AG04449 (cell line): ENCODE measurements around the gene ZNF182.
"Not testable (repeated sequence)": the region's sequence is repeated elsewhere in the genome, so short reads cannot be mapped to it uniquely, and the experiment has no call there.

Experiments
- CTCF ChIA-PET: fragments of 350-600 bp; formaldehyde crosslinking; extraction: SDS; loops from one replicate; lab custom pipeline; 2021; ENCODE audit warnings: antibody characterized with exemption; lab: Yijun Ruan, JAX
- POLR2A ChIA-PET: fragments of 400-600, 350-600 bp; formaldehyde crosslinking; extraction: SDS; loops from one replicate; lab custom pipeline; 2020; ENCODE audit warnings: antibody characterized with exemption, inconsistent platforms; lab: Yijun Ruan, JAX
- DNase-seq: peaks from one replicate; pipeline ENCODE4 v3.0.0-alpha.2; 2010; ENCODE audit warnings: low read depth, low spot score
- H3K4me3 ChIP-seq: 2 replicates; pipeline ENCODE4 v1.5.1; 2011; ENCODE audit warnings: low read depth, mild to moderate bottlenecking, control low read depth, low read length
- TF ChIP-seq, protein P1 (sequence below): IDR thresholded peaks from one replicate; pipeline ENCODE4 v1.5.1; 2011; ENCODE audit warnings: mild to moderate bottlenecking, moderate library complexity, low read length, control low read depth, inconsistent platforms; ENCODE audit not compliant: insufficient read depth; ENCODE audit errors: missing control alignments

Gene ZNF182

DNA sequence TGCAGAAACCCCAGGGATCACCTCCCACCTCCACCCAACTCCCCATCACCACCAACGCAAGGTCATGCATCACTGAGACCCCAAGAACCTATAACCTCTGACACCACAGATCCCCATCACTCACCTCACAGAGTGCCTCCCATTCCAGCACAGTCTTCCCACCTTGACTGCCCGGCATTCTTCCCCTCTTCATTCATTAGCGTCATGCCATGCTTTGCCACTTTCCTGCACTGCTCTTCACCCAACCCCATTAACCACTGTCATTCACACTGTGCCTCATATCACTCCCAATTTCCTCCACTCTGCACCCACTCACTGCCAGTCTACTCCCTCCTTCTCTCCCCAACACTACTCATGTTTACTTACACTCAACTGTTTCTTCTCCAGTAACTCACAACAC, 30.6 kb downstream of the ZNF182 start:
- CTCF ChIA-PET, result no interaction called here
- TF ChIP-seq, protein P1, sequence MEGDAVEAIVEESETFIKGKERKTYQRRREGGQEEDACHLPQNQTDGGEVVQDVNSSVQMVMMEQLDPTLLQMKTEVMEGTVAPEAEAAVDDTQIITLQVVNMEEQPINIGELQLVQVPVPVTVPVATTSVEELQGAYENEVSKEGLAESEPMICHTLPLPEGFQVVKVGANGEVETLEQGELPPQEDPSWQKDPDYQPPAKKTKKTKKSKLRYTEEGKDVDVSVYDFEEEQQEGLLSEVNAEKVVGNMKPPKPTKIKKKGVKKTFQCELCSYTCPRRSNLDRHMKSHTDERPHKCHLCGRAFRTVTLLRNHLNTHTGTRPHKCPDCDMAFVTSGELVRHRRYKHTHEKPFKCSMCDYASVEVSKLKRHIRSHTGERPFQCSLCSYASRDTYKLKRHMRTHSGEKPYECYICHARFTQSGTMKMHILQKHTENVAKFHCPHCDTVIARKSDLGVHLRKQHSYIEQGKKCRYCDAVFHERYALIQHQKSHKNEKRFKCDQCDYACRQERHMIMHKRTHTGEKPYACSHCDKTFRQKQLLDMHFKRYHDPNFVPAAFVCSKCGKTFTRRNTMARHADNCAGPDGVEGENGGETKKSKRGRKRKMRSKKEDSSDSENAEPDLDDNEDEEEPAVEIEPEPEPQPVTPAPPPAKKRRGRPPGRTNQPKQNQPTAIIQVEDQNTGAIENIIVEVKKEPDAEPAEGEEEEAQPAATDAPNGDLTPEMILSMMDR, result no peak
- DNase-seq, result no peak
- no peak overlapping the region for H3K4me3 ChIP-seq
- POLR2A ChIA-PET, result no interaction called here

DNA sequence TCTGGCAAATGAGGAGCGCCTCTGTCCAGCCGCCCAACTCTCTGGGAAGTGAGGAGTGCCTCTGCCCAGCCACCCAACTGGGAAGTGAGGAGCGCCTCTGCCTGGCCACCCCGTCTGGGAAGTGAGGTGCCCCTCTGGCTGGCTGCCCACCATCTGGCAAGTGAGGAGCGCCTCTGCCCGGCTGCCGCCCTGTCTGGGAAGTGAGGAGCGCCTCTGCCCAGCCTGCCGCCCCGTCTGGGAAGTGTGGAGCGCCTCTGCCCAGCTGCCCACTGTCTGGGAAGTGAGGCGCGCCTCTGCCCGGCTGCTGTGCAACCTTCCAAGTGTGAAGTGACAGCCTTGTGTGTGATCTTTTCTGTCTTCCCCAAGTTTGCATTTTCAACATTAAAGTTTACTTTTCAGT, 38.3 kb downstream of the ZNF182 start:
- DNase-seq, H3K4me3 ChIP-seq, POLR2A ChIA-PET, CTCF ChIA-PET: not testable (repeated sequence)

DNA sequence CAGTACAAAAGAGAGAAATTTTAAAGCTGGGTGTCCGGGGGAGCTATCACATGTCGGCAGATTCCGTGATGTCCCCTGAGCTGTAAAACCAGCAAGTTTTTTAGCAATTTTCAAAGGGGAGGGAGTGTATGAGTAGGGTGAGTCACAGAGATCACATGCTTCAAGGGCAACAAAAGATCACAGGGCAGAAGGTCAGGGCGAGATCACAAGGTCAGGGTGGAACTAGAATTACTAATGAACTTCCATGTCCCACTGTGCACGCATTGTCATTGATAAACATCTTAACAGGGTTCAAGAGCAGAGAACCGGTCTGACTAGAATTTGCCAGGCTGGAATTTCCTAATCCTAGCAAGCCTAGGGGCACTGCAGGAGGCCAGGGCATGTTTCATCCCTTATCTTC, 42.0 kb downstream of the ZNF182 start:
- CTCF ChIA-PET, POLR2A ChIA-PET, DNase-seq, H3K4me3 ChIP-seq: not testable (repeated sequence)

- TF ChIP-seq, protein P1, result no peak
- no peak overlapping the region for H3K4me3 ChIP-seq
- ChIA-PET POLR2A (no interaction called here), CTCF (interaction anchor here (1.5 kb wide), 1 partner anchor 66 kb away, joined by 5 read pairs; no protein-coding TSS in a partner anchor)
- no peak for DNase-seq
These were observed 43.4 kb downstream of the ZNF182 start for GRCh38 chrX:47960406-47960805.

DNA sequence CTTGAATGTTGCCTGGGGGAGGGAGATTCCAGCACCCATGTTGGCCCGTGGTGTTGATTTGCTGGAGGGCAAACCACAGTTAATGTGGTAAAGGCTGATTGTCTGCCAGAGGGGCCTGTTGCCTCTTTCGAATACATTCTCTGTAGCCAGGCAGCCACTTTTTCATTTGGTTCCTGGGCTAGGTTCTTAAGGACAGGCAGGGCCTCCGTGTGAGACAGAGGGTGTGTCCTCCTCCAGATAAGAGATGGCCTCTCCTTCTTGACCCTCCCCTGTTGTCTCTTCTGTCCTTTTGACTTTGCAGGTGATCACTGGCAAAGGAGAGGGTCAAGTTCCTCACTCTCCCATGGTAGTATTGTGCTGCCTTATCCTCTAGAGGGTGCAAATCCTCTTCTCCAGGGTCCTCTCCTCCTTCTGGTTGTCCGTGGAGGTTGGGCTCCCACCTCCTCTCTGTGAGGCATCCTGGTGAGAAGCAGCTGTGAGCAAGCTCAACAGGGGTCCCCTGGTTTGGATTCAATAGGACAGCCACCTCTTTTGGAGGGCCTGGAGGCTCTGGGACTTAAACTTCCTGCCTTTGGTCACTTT, 44.9 kb downstream of the ZNF182 start:
- DNase-seq, result no peak
- no peak overlapping the region for H3K4me3 ChIP-seq
- POLR2A ChIA-PET, result no interaction called here
- CTCF ChIA-PET, result interaction anchor here (1.1 to 1.5 kb wide), 2 partner anchors 68 kb away, joined by 4 to 5 read pairs; no protein-coding TSS in a partner anchor
- TF ChIP-seq, protein P1, result peak; percentile 8

GRCh38 chrX:47958206-47958605, 45.6 kb downstream of the ZNF182 start:
- CTCF ChIA-PET, result interaction anchor here (1.1 kb wide), 1 partner anchor 68 kb away, joined by 4 read pairs; no protein-coding TSS in a partner anchor
- POLR2A ChIA-PET, H3K4me3 ChIP-seq, DNase-seq: not testable (repeated sequence)

DNA sequence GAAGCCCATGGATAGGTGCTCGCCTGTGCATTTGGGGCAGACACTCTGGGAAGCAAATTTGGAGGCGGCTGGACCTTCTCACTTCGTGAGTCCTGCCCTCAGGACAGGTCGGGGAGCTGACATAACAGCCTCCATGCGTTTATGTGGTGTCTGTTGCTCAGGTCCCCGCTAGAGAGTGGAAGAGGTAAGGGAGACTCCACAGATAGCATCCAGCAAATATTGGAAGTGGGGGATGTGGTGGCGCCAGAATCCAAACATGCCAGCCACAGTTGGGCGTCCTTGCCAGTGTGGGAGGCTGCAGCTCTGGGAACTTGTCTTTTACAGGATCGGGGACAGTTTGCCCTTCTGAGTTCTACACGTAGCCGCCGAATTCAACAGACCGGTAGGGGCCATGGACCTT, 47.8 kb downstream of the ZNF182 start:
- CTCF ChIA-PET, result no interaction called here

GRCh38 chrX:47955295-47955694, 48.5 kb downstream of the ZNF182 start:
- H3K4me3 ChIP-seq, POLR2A ChIA-PET, CTCF ChIA-PET, DNase-seq: not testable (repeated sequence)

More for the DNA sequence above, 47.8 kb downstream of the ZNF182 start:
- DNase-seq, result no peak
- H3K4me3 ChIP-seq, result no peak overlapping the region
- TF ChIP-seq, protein P1, result no peak
- POLR2A ChIA-PET, result no interaction called here
